Naive thymus-derived CD4-positive, alpha-beta T cell (primary cell): ENCODE results near the gene GRIN2C. TPM values are rescaled to one million over a fixed set of nuclear protein-coding genes. Genes with fewer than 3 reads are reported as not detected.

ENCODE experiments used
- ATAC-seq: fragments of 150-1000 bp; cut with Tn5 transposase; 2 replicates; pipeline ENCODE4 v1.10.0; 2021; ENCODE audit warnings: mild to moderate bottlenecking, moderate library complexity
- CTCF ChIA-PET: fragments of 350-600 bp; sonication (Branson Sonifier 250); formaldehyde crosslinking; loops from one replicate; lab custom pipeline; 2021; ENCODE audit warnings: antibody characterized with exemption; lab: Charles Lee
- POLR2A ChIA-PET: fragments of 350-600 bp; sonication (Branson Sonifier 250); formaldehyde crosslinking; loops from one replicate; lab custom pipeline; 2021; ENCODE audit warnings: antibody characterized with exemption, inconsistent platforms; lab: Charles Lee
- DNase-seq, 9 donors: peaks; one replicate each; pipeline versions ENCODE4 v3.0.0 to v3.0.0-alpha.2; 2020 to 2022; ENCODE audit warnings: mixed read lengths in 1 of 9
- H3K27ac ChIP-seq: one replicate; pipeline ENCODE4 v1.7.0; 2013; ENCODE audit warnings: mild to moderate bottlenecking, low read depth, low read length, moderate library complexity
- H3K27me3 ChIP-seq, 2 donors: one replicate each; pipeline ENCODE4 v1.7.0; 2013; ENCODE audit warnings: low read length in 2 of 2, mild to moderate bottlenecking in 2 of 2, moderate library complexity in 2 of 2; ENCODE audit not compliant: control insufficient read depth in 2 of 2, insufficient read depth in 2 of 2
- H3K36me3 ChIP-seq, 3 experiments: 1 replicate in 2 of 3; 2 replicates in 1 of 3; pipeline ENCODE4 v1.7.0; 2013; ENCODE audit warnings: low read length in 3 of 3, mild to moderate bottlenecking in 3 of 3, moderate library complexity in 1 of 3; ENCODE audit not compliant: insufficient read depth in 3 of 3, control insufficient read depth in 2 of 3
- H3K4me1 ChIP-seq, 2 donors: one replicate each; pipeline ENCODE4 v1.7.0; 2013; ENCODE audit warnings: low read length in 2 of 2, mild to moderate bottlenecking in 2 of 2, moderate library complexity in 1 of 2; ENCODE audit not compliant: control insufficient read depth in 2 of 2, insufficient read depth in 2 of 2
- H3K4me3 ChIP-seq: 2 replicates; pipeline ENCODE4 v1.7.0; 2013; ENCODE audit warnings: mild to moderate bottlenecking, low read length
- H3K9me3 ChIP-seq, 3 experiments: 1 replicate in 2 of 3; 2 replicates in 1 of 3; pipeline ENCODE4 v1.7.0; 2013; ENCODE audit warnings: low read length in 3 of 3; ENCODE audit not compliant: control insufficient read depth in 2 of 3
- H3K27ac Mint-ChIP-seq, 9 donors: one replicate each; pipeline ENCODE4 v1.8.0; 2020 to 2022; ENCODE audit warnings: mixed read lengths in 9 of 9, mild to moderate bottlenecking in 8 of 9, moderate library complexity in 5 of 9, inconsistent platforms in 2 of 9
- H3K27me3 Mint-ChIP-seq, 5 donors: one replicate each; pipeline ENCODE4 v1.8.0; 2021 to 2022; ENCODE audit warnings: mixed read lengths in 5 of 5, mild to moderate bottlenecking in 1 of 5
- H3K36me3 Mint-ChIP-seq, 5 donors: one replicate each; pipeline ENCODE4 v1.8.0; 2020 to 2022; ENCODE audit warnings: mixed read lengths in 5 of 5, mild to moderate bottlenecking in 3 of 5, inconsistent platforms in 1 of 5
- H3K4me1 Mint-ChIP-seq, 7 donors: one replicate each; pipeline ENCODE4 v1.8.0; 2020 to 2022; ENCODE audit warnings: mixed read lengths in 7 of 7, mild to moderate bottlenecking in 3 of 7, inconsistent platforms in 1 of 7
- H3K4me3 Mint-ChIP-seq, 10 donors: one replicate each; pipeline ENCODE4 v1.8.0; 2020 to 2022; ENCODE audit warnings: mild to moderate bottlenecking in 10 of 10, mixed read lengths in 10 of 10, moderate library complexity in 6 of 10, inconsistent platforms in 2 of 10
- H3K9me3 Mint-ChIP-seq, 11 donors: one replicate each; pipeline ENCODE4 v1.8.0; 2020 to 2022; ENCODE audit warnings: mixed read lengths in 11 of 11, mild to moderate bottlenecking in 4 of 11, inconsistent platforms in 1 of 11, moderate library complexity in 1 of 11
- intact Hi-C, 2 donors: fragments of 100-400 bp; cut with micrococcal nuclease; formaldehyde crosslinking; loops; one replicate each; pipeline ENCODE4 v1.15.1; 2023
- polyA plus RNA-seq, 2 donors: library from polyadenylated mRNA; unstranded; fragments of 300-500 nt; fragmentation: Illumina TruSeq; gene quantifications; one replicate each; pipeline ENCODE4 v1.2.3, GENCODE V29; 2021
- total RNA-seq, 6 experiments: library from RNA in 5 of 6; stranded (reverse) in 5 of 6; gene quantifications; 1 replicate in 5 of 6; 2 replicates in 1 of 6; pipeline ENCODE4 v1.2.3 and lab custom pipeline; 2021 to 2026

Gene GRIN2C
- total and polyA plus RNA-seq, 7 experiments from 2014 or later = 0.12 to 0.15 TPM; not detected in 5

DNA sequence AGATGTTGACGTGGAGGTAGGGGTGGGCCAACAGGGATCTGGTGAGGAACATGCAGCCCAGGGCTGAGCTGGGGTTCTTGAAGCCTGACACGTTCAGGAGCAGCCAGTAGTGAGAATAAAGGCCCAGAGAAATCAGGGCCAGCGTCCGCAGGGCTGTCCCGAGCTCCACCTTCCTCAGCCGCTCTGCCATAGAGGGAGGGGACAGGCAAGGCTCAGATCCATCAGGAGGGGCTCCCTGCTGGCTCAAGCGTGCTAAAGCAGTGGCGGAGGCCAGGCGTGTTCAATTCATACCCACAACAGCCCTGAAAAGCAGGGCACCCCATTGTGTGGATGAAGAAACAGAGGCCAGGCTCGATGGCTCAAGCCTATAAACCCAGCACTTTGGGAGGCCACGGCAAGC, 21.4 kb upstream of the GRIN2C start:
- no peak for ATAC-seq
- intact Hi-C loops = no loop called here
- no peaks in the 10 kb centered on the region for H3K4me1 ChIP-seq
- no peak overlapping the region for H3K27ac ChIP-seq
- no peaks in the 10 kb centered on the region for H3K9me3 ChIP-seq
- CTCF ChIA-PET = interaction anchor here (0.6 kb wide), 1 partner anchor 55 kb away, joined by 7 read pairs; no protein-coding TSS in a partner anchor
- no peaks in the 10 kb centered on the region for H3K27me3 ChIP-seq
- no peak for DNase-seq
- Mint-ChIP-seq H3K36me3 (no peaks in the 10 kb centered on the region), H3K4me1 (peaks cover 0 to 4% (median 0%) of the 10 kb centered on the region in 7 donors), H3K4me3 (no peak overlapping the region), H3K9me3 (no peaks in the 10 kb centered on the region), H3K27ac (no peak overlapping the region), H3K27me3 (peaks cover 0 to 16% (median 11%) of the 10 kb centered on the region in 5 donors)
- H3K36me3 ChIP-seq = no peaks in the 10 kb centered on the region
- no peak overlapping the region for H3K4me3 ChIP-seq
- POLR2A ChIA-PET = no interaction called here

DNA sequence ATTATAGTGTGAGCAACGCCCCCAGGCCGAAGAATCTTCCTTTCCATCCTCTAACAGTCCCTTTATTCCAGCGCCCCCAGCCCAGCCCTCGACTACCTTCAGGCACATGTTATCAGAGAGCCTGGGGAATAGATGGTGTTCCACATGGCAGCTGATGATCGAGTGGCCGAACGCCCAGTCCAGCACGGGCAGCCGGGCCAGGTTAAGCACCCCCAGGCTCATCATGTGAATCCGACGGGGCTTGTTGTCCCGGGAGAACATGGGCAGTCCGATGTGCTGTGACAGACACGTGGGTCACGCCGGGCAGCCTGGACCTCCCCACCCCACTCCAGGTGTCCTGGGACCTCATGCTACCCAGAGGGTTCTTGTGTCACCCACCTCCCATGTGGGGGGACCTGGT, 19.6 kb upstream of the GRIN2C start:
- CTCF ChIA-PET = no interaction called here
- H3K9me3 ChIP-seq = no peaks in the 10 kb centered on the region
- Mint-ChIP-seq H3K27ac (no peak overlapping the region), H3K9me3 (no peaks in the 10 kb centered on the region), H3K36me3 (no peaks in the 10 kb centered on the region), H3K4me3 (no peak overlapping the region), H3K27me3 (peaks cover 0 to 7% (median 2%) of the 10 kb centered on the region in 5 donors), H3K4me1 (peaks cover 0 to 7% (median 0%) of the 10 kb centered on the region in 7 donors)
- intact Hi-C loops = no loop called here
- DNase-seq (no peak), ATAC-seq (no peak)
- no peaks in the 10 kb centered on the region for H3K4me1 ChIP-seq
- POLR2A ChIA-PET = no interaction called here
- no peaks in the 10 kb centered on the region for H3K27me3 ChIP-seq
- no peaks in the 10 kb centered on the region for H3K36me3 ChIP-seq
- H3K27ac ChIP-seq = no peak overlapping the region
- no peak overlapping the region for H3K4me3 ChIP-seq

GRCh38 chr17:74878658-74879057, 19.0 kb upstream of the GRIN2C start:
- no peak for ATAC-seq
- Histone ChIP-seq H3K27me3 (no peaks in the 10 kb centered on the region), H3K9me3 (no peaks in the 10 kb centered on the region), H3K4me3 (no peak overlapping the region), H3K27ac (no peak overlapping the region), H3K36me3 (no peaks in the 10 kb centered on the region), H3K4me1 (peaks cover 2 to 3% of the 10 kb centered on the region in 2 donors)
- H3K27ac Mint-ChIP-seq = no peak overlapping the region
- DNase-seq = no peak
- no peaks in the 10 kb centered on the region for H3K36me3 Mint-ChIP-seq
- H3K9me3 Mint-ChIP-seq = no peaks in the 10 kb centered on the region
- H3K4me1 Mint-ChIP-seq = peaks cover 4 to 12% (median 5%) of the 10 kb centered on the region in 7 donors
- H3K27me3 Mint-ChIP-seq = peaks cover 0 to 4% (median 0%) of the 10 kb centered on the region in 5 donors
- H3K4me3 Mint-ChIP-seq = no peak overlapping the region
- CTCF ChIA-PET = interaction anchor here (0.5 kb wide), 1 partner anchor 215 kb away, joined by 4 read pairs; no protein-coding TSS in a partner anchor
- intact Hi-C loops = no loop called here
- POLR2A ChIA-PET = interaction anchor here (0.6 kb wide), 1 partner anchor 425 kb away, joined by 5 read pairs; no protein-coding TSS in a partner anchor

DNA sequence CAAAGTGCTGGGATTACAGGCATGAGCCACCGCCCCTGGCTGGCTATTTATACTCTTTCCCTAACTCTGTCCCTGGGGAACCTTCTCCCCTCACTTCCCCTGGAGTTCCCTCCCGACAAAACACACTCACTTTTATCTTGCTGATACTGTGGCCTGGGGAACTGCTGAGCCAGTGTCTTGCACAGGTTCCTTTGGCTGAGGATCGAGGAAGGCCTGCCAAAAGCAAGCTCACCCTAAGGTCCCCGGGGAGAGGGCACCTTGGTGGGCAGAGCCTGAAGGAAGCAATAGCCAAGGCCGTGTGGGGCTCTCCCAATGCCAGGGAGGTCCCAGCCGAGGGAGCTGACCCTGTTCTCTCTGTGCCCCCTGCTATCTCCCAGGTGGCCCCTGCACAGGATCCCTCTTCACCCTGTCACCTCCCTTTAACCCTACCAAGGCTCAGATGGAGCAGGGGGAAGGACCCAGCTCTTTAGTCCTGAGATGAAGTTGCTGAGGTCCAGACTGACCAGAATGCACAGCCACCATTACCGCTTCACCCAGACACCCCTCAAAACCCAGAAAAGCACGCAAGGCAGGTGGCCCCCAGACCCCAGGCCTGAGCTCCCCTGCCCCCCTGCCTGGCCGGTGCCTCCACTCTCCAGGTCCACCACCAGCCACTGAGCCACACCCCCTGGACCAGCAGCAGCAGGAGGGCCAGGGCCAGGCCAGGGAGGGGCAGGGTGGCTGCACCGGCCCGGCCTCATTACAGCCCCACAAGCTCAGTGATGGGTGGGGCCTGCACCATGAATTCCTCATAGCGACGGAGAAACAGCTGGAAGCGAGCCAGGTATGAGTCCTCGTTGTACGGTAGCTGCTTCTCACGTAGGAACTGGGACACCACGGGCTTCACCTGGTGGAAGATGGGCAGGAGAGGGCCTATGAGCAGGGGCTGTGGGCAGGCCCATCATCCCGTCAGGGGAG, 18.2 kb upstream of the GRIN2C start:
- no peak overlapping the region for H3K27ac ChIP-seq
- Mint-ChIP-seq H3K4me1 (peaks cover 4 to 15% (median 6%) of the 10 kb centered on the region in 7 donors), H3K27me3 (peaks cover 0 to 4% (median under 1%) of the 10 kb centered on the region in 5 donors), H3K27ac (no peak overlapping the region), H3K36me3 (no peaks in the 10 kb centered on the region), H3K9me3 (peaks cover 0 to 2% (median 0%) of the 10 kb centered on the region in 11 donors), H3K4me3 (no peak overlapping the region)
- no peaks in the 10 kb centered on the region for H3K27me3 ChIP-seq
- intact Hi-C loops = no loop called here
- ChIA-PET POLR2A (interaction anchor here (0.6 kb wide), 1 partner anchor 425 kb away, joined by 5 read pairs; no protein-coding TSS in a partner anchor), CTCF (interaction anchor here (0.5 to 0.6 kb wide), 2 partner anchors 21 to 215 kb away, joined by 3 to 4 read pairs; no protein-coding TSS in a partner anchor)
- peaks cover 3 to 5% of the 10 kb centered on the region in 2 donors for H3K4me1 ChIP-seq
- H3K9me3 ChIP-seq = no peaks in the 10 kb centered on the region
- no peaks in the 10 kb centered on the region for H3K36me3 ChIP-seq
- ATAC-seq = no peak
- no peak for DNase-seq
- H3K4me3 ChIP-seq = no peak overlapping the region

DNA sequence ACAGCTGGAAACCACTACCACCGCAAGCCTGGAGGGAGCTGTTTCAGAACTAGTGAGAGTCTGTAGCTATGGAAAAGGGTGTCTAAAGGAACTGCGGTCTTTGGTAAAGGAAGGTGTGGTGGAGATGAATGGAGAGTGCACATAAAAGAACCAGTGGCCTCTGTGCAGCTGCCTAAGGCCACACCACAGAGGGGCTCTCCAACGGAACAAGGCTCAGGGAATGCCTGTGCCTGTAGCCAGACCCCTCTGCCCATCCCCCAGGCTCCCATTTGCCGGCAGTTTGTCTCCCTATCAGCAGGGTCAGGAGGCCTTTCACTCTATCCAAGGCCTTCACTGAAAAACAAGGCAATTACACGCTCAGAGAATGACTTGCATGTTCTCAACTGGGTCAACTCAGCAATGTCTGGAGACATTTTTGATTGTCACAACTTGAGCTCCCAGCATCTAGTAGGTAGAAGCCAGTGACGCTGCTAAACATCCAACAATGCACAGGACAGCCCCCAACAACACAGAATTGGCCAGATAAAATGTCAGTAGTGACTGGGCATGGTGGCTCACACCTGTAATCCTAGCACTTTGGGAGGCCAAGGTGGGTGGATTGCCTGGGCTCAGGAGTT, 16.4 kb upstream of the GRIN2C start:
- ATAC-seq (no peak), DNase-seq (no peak)
- Mint-ChIP-seq H3K27ac (no peak overlapping the region), H3K4me1 (peaks cover 18 to 30% (median 22%) of the 10 kb centered on the region in 7 donors), H3K36me3 (peaks cover 0 to 5% (median 0%) of the 10 kb centered on the region in 5 donors), H3K27me3 (peaks cover 0 to 3% (median 0%) of the 10 kb centered on the region in 5 donors), H3K9me3 (peaks cover 0 to 2% (median 0%) of the 10 kb centered on the region in 11 donors), H3K4me3 (no peak overlapping the region)
- Histone ChIP-seq H3K4me3 (no peak overlapping the region), H3K9me3 (no peaks in the 10 kb centered on the region), H3K36me3 (no peaks in the 10 kb centered on the region), H3K27me3 (no peaks in the 10 kb centered on the region), H3K4me1 (peaks cover 11 to 14% of the 10 kb centered on the region in 2 donors), H3K27ac (no peak overlapping the region)
- ChIA-PET POLR2A (no interaction called here), CTCF (interaction anchor here (0.5 to 1.1 kb wide), 2 partner anchors 85 to 143 kb away, joined by 3 to 5 read pairs; no protein-coding TSS in a partner anchor)
- intact Hi-C loops = no loop called here

DNA sequence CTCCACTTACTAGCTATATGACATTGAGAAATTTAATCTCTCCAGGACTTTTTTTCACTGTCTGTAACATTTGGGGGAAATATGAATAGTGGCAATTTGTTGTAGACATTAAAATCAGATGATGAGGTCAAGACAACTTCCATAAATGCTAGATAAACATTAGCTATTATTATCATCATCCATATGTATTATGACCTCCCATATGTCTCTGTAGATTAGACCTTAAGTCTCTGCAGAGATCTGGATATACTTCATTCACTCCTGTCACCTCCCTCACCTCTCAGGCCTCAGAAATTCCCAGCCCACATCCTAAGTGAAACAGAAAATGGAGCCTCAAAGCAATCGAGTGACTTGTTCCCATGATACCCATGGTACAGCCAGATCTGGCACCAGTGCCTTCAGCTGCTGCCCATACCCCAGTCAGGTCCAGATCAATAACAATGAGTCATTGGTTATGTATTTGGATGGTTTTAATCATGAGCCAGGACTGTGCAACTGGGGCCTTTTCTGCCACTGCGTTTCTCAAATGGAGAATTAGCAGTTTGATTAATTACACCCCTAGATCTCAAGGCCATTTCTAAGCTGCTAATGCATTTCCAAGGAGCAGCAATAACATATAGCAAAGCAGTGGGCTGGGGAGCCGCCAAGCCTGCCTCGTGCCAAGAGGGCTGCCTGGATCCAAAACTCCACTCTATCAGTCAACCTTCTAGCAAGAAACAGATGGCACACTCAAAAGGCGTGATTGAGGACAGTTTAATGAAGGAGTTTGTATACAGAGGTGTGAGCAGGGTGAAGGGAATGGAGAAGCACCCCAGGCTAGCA, 15.7 kb upstream of the GRIN2C start:
- Histone ChIP-seq H3K4me3 (no peak overlapping the region), H3K36me3 (no peaks in the 10 kb centered on the region), H3K27me3 (no peaks in the 10 kb centered on the region), H3K4me1 (peaks cover 11 to 14% of the 10 kb centered on the region in 2 donors), H3K27ac (no peak overlapping the region), H3K9me3 (no peaks in the 10 kb centered on the region)
- intact Hi-C loops = no loop called here
- CTCF ChIA-PET = interaction anchor here (0.5 to 2.4 kb wide), 3 partner anchors 10 to 144 kb away, joined by 3 to 10 read pairs (median 5); no protein-coding TSS in a partner anchor
- POLR2A ChIA-PET = no interaction called here
- H3K36me3 Mint-ChIP-seq = peaks cover 0 to 6% (median 0%) of the 10 kb centered on the region in 5 donors
- peaks cover 0 to 3% (median 0%) of the 10 kb centered on the region in 5 donors for H3K27me3 Mint-ChIP-seq
- peaks cover 0 to 2% (median 0%) of the 10 kb centered on the region in 11 donors for H3K9me3 Mint-ChIP-seq
- peak overlapping the region in 3 of 9 donors; percentile 7 to 34 (median 19) for H3K27ac Mint-ChIP-seq
- H3K4me1 Mint-ChIP-seq = peaks cover 18 to 33% (median 24%) of the 10 kb centered on the region in 7 donors
- DNase-seq (no peak), ATAC-seq (no peak)
- H3K4me3 Mint-ChIP-seq = peak overlapping the region in 3 of 10 donors; percentile 13 to 46 (median 41)
